Left cardiac atrium (tissue), 4 donors: ENCODE data around the gene COL11A1. TPM values are rescaled to one million over a fixed set of nuclear protein-coding genes. Genes with fewer than 3 reads are reported as not detected.
"Not testable (repeated sequence)": the region's sequence is repeated elsewhere in the genome, so short reads cannot be mapped to it uniquely, and the experiment has no call there.

Source experiments
- ATAC-seq, 2 donors: fragments of 200-7000 bp; cut with Tn5 transposase; one replicate each; pipeline ENCODE4 v1.9.1; 2020; ENCODE audit warnings: mild to moderate bottlenecking in 2 of 2, moderate library complexity in 2 of 2
- DNase-seq: peaks from one replicate; pipeline ENCODE4 v3.0.0-alpha.2; 2020
- intact Hi-C, 2 donors: fragments of 100-400 bp; cut with DNase I; formaldehyde crosslinking; loops; one replicate each; pipeline versions ENCODE4 v1.14.1 to v1.15.1; 2022 to 2023
- total RNA-seq, 2 donors: library from RNA; stranded (reverse); fragmentation: NEBNext Ultra II Directional; extraction: Animal tissue kit (Norgen Biotek cat#: 25700); gene quantifications; one replicate each; pipeline ENCODE4 v1.2.1, GENCODE V29; 2021
- donor health status: DM: no; HTN: yes; CAD: no.
- donor health status: DM: no; HTN: yes; CAD: no; lungs with severe emphysema.
- donor health status: DM: yes; HTN: yes; CAD: no.
- donor health status: Dilated cardiomyopathy.

Gene COL11A1
- total RNA-seq, 2 donors from 2014 or later = 0.35 TPM; not detected in 1

DNA sequence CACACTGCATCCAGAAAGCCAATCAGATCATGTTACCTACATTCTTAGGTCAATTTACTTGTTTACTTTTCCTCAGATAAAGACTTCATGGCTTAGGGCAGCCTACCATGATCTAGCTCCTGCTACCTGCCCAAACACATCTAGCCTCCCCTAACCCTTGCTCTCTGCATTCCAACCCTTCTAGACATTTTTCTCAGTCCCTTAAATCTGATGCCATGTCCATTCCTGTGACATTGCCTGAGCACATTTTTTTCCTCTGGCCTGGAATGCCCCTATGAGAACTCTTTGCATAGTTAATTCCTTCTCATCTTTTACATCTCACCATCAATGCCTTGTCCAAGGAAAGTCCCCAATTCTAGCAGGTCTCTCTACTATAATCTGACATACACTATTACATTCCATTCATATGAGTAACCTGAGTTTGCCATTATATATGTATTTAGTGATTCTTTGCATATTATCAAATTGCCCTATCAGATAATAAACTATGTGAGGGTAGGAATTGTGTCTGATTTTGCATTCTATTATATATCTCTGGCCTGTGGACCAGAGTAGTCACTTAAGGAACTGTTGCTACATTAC is 166.9 kb downstream of the COL11A1 start:
- no peak for DNase-seq
- intact Hi-C loops = no loop called here
- ATAC-seq = no peak

DNA sequence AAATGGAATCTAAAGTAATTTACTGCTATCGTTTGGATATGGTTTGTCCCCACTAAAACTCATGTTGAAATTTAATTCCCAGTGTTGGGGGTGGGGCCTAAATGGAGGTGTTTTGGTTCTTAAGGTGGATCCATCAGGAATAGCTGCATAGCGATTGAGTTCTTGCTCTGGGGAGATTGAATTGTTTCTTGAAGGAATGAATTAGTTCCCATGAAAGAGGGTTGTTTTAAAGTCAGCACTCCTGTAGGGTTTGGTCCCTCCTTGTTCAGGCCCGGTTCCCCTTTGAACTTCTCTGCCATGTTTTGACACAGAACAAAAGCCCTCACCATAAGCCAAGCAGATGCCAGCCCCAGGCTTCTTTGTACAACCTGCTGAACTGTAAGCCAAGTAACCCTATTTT is 170.9 kb downstream of the COL11A1 start:
- DNase-seq = no peak
- intact Hi-C loops = no loop called here
- ATAC-seq = no peak

DNA sequence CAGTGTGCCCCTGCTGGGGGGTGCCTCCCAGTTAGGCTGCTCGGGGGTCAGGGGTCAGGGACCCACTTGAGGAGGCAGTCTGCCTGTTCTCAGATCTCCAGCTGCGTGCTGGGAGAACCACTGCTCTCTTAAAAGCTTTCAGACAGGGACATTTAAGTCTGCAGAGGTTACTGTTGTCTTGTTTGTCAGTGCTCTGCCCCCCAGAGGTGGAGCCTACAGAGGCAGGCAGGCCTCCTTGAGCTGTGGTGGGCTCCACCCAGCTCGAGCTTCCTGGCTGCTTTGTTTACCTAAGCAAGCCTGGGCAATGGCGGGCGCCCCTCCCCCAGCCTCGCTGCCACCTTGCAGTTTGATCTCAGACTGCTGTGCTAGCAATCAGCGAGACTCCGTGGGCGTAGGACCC is 175.0 kb downstream of the COL11A1 start:
- ATAC-seq, DNase-seq, intact Hi-C loops: not testable (repeated sequence)

DNA sequence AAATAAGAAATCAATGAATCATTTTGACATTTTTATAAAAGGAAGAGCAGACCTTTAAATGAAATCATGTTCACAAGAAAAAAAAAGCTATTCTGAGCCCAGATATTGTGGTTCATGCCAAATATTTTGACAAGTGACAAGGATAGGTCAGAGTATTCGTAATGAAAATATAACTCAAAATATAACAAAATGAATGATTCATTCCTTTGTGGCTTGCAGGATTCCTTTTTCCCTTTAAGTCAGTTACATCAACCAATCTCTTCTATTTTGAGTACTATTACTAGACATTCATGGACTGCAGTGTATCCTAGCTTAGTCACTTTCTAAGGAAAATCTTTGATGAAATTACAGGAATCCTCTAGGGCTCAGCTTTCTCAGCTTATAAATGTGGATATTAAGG is 188.7 kb downstream of the COL11A1 start:
- intact Hi-C loops = no loop called here
- DNase-seq (no peak), ATAC-seq (no peak)

DNA sequence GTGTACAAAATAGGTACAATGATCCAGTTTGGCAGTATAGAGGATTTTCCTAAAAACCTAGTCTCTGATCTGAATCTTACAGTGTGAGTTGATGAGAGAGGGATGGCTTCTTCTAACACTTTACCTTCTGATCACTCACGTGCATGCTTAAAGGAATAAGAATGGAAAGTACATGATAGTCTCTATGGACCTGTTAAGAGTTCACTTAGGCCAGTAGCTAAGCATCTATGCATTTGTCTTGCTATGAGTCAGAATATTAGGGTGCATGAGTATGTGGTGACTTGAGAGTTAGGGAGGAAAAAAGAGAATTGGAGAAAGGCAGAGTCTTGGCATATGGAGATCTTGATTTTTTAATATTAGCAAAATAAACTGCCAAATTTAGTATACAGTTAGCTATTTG is 206.3 kb downstream of the COL11A1 start:
- DNase-seq (no peak), ATAC-seq (no peak)
- intact Hi-C loops = no loop called here

DNA sequence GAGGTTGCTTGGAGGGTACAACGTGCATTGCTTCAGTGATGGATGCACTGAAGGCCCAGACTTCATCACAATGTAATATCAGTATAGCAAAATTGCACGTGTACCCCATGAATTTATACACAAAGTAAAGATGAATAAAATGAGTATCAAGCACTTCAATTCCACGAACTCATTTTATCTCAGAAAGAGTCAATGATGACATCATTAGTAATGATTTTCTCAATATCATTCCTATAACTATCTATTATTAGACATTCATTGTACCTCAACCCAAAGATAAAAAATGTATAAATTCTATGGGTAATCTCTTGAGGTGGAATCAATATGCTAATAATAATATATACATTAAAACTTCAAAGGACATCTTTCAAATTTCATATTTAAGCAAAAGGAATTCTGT is 208.4 kb downstream of the COL11A1 start:
- intact Hi-C loops = no loop called here
- no peak for ATAC-seq
- DNase-seq = no peak

DNA sequence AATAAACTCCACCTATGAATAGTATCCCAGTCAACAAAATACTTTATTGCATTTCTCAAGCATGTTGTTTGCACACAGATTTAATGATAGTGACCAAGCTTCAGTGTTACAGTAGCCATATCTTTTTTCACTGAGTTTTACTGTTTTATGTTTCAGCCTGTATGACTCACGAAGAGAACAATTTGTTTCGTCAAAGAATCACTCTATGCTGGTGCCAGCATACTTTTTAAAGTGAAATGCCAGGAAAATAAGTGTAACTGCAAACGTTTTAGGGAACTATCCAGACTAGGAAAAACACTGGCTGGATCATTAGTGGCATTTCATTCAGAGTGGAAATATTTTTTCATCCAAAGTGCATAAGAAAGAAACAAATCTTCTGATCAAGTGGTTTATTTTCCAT is 210.8 kb downstream of the COL11A1 start:
- DNase-seq (no peak), ATAC-seq (peak in 1 of 2 donors; percentile 69)
- intact Hi-C loops = no loop called here

DNA sequence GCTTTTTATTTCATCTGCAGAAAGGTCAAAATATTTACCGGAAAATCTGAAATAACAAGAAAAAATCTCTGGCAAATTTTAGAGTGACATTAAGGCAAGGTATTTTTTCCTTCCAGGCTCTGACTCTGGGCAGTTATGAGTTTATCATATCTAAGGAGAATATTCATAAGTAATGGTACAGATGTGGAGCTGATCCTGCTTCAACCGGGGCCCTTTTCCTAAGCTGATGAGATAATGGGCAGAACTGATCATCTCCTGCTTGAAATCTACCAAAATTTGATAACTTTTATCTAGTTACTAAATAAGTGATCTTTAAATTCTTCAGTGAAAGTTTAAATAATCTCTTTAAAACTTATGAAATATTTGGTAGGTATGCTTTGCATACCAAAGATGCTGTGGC is 211.6 kb downstream of the COL11A1 start:
- ATAC-seq (no peak), DNase-seq (no peak)
- intact Hi-C loops = no loop called here

DNA sequence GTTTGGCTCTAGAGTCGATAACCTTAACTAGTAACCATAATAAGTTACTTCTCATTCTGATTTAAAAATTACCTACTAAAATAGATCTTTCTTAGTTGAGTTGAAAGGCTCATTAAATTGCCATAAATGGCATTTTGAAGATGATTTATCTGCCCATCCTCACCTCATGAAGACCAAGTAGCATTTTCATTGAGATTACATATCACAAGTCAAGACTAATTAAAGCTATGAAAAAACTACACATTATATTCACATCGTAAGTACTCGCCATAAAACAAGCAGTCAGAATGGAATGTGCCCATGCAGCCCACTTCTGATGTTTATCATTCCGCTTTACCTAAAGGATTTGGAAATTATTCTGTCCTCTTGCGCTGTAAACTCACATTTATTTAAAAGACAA is 212.0 kb downstream of the COL11A1 start:
- intact Hi-C loops = no loop called here
- DNase-seq = no peak
- ATAC-seq = no peak

DNA sequence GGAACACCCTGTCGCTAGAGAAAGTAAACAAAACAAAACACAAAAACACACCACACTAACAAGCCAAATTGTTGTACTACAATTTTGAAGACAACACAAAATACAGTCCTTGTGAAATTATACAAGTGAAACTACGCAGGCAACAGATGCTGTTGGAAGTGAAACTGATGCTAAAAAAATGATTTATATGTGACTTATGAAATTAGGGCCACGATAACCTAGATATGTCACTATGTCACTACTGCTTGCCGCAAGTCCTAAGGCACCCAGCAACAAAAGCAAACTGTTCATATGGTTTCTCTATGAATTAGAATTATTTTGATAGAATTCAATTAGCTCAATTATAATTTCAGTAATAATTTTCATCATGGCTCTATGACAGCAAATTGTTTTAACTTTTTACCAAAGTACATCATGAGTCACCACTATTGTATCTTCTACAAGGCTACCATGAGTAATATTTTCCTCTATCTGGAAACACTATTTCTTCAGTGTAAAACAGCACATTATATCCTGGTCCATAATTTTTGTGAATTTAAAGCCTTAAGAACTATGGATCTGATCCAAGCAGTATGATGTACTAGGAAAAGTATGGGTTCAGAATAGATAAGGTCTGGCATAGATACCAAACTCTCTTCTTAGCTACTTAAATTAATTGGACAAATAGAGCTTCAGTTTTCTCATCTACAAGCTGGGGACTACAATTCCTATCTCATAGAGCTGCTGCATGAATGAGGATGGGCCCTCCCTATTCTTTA is 216.3 kb downstream of the COL11A1 start:
- ATAC-seq (peak in 1 of 2 donors; percentile 65), DNase-seq (no peak)
- intact Hi-C loops = no loop called here

DNA sequence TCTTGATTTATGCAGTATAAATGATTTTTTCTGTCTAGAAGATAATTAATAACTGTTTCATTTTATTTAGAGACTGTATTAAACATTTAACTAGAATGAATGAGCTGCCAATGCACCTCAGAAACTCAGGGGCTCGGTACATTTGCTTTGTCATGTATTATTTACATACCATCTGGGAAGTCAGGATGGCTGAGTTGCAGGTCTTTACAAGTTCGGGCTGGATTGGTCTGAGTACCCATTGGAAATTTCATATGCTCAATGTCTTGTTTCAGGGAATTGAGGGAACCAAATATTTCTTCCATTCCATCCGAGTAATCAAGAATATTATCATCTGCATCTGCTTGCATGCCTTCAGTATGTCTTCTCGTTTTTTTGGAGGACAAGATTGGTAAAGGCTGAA is 221.7 kb downstream of the COL11A1 start:
- intact Hi-C loops = no loop called here
- DNase-seq (no peak), ATAC-seq (no peak)

DNA sequence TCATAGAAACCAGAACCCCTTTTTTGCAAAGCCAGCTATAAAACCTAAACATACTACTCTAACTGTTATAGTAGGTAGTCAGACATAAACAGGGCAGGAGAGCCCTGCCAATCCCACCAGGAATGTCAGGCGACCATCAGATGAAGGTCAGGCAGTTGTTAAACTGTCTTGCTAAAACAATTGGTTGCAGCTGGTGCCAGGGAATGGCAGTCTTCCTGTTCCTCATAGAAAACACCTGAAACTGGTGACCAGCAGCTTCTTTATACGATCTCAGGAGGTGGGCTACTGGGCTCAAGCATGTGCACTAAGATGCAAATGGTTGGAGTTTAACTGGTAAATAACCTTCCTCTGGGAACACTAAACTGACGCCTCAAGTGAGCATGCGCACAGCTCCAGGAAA is 224.1 kb downstream of the COL11A1 start:
- intact Hi-C loops = no loop called here
- no peak for ATAC-seq
- no peak for DNase-seq

DNA sequence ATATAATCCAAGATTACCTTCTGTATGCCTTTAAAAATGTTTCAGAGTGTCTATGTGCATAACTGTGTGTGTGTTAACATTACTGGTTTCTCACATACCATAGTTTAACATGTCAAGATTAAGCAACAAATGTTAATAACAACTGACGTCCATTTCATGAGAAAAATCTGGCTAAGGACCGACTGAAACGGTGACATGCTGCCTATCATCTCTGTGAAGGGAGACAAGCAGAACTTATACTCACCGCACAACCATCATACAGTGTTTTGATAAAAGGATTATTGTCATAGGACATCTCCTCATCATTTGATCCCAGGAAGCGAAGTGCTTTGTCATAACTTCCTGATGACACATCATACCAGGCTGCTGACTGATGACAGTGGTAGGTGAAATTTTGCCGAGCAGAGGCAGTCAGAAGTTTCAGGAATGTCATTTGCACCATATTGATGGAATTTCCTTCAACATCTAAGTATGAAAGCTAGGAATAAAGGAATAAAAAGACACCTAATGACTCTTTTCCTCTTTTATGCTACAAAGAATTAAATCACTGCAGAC is 228.8 kb downstream of the COL11A1 start:
- no peak for DNase-seq
- intact Hi-C loops = no loop called here
- no peak for ATAC-seq

DNA sequence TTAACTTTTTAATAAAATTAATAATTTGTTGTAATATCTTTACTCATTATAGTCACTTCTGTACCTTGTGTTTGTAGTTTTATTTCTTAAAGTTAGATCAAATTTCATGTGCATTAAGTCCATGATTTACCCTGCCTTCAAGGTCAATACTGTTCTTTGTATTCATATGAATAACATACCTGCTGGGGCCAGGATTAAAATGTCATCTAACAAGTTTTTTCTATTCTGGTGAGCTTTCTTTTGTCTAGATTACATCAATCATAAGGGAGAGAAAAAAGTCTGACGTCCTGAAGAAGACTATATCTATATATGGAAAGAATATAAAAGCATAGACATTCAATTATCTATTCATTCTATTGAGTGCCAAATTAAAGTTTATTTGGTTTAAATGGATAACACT is 232.6 kb downstream of the COL11A1 start:
- ATAC-seq = no peak
- no peak for DNase-seq
- intact Hi-C loops = no loop called here

DNA sequence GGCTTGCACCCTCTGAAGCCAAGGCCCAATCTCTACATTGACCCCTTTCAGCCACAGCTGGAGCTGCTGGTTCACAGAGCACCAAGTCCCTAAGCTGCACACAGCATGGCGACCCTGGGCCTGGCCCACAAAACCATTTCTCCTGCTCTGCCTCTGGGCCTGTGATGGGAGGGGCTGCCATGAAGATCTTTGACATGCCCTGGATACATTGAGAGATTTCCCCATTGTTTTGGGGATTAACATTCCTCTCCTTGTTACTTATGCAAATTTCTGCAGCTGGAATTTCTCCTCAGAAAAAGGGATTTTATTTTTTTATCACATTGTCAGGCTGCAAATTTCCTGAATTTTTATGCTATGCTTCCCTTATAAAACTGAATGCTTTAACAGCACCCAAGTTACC is 235.8 kb downstream of the COL11A1 start:
- ATAC-seq (no peak), DNase-seq (no peak)
- intact Hi-C loops = no loop called here

DNA sequence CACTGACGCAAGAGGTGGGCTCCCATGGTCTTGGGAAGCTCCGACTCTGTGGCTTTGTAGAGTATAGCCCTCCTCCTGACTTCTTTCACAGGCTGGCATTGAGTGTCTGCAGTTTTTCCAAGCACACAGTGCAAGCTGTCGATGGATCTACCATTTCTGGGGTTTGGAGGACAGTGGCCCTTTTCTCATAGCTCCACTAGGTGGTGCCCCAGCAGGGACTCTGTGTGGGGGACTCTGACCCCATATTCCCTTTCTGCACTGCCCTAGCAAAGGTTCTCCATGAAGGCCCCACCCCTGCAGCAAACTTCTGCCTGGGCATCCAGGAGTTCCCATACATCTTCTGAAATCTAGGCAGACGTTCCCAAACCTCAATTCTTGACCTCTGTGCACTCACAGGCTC is 236.2 kb downstream of the COL11A1 start:
- intact Hi-C loops = no loop called here
- ATAC-seq = no peak
- no peak for DNase-seq

DNA sequence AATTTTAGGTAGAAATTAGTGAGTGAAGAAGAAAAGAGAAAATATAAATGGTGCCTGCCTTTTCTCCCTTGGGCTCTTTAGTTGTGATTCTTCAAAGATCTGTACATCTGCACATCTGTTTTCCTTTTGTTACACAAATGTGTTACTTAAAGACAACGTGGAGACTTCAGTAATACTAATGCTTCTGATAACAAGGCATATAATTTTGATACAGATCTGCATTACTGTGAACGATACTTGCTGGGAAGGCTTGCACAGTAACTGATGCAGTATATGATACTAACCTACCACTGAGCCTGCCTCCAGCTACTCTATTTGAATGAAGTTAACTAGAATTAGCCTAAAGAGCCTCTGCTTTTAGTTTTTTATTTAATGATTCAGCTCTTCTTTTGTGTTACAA is 244.6 kb downstream of the COL11A1 start:
- intact Hi-C loops = no loop called here
- ATAC-seq (no peak), DNase-seq (no peak)

DNA sequence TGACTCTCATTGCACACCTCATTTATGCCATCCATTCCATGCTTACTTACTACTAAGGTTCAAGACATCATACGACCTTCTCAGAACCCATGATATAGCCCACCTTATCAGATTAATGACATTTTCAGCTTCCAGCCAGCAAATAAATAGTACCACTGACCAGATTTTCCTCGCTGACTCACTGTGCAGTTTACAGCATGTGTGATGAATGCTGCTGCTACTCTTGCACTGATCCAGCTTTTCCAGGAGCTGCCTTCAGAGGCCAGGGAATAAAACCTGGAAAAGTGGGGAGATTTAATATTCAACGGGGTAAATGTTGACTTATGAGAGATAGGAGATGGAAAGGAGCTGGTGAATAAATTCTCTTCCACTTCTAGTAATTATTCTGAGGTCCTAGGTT is 247.1 kb downstream of the COL11A1 start:
- intact Hi-C loops = no loop called here
- DNase-seq (no peak), ATAC-seq (no peak)

DNA sequence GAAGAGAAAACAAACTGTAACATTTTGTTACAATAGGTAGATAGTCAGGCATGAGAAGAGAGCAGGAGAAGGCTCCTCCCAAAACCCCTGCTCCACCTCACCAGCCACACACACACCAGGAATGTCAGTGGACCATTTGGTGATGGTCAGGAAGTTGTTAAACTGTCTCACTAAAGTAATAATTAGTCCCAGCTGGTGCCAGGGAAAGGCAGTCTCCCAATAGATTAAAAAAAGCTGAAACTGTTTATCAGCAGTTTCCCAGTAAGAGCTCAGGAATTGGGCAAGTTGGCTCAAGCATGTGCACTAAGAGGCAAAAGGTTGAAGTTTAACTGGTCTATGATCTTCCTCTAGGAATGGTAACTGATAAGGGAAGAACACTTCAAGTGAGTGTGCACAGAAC is 249.6 kb downstream of the COL11A1 start:
- intact Hi-C loops = no loop called here
- DNase-seq = no peak
- ATAC-seq = no peak

DNA sequence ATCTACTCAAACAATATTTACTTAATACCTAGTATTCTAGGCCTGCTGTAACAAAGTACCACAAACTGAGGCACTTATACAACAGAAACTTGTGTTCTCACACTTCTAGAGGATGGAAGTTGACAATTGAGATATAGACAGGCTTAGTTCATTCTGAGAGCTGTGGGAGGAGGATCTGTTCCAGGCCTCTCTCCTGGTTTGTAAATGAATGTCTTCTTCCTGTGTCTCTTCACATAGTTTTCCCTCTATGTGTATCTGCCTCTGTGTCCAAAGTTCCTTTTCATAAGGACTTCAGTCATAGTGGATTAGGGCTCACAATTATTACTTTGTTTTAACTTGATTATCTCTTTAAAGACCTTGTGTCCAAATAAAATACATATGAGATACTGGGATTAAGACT is 251.1 kb downstream of the COL11A1 start:
- no peak for ATAC-seq
- intact Hi-C loops = no loop called here

DNA sequence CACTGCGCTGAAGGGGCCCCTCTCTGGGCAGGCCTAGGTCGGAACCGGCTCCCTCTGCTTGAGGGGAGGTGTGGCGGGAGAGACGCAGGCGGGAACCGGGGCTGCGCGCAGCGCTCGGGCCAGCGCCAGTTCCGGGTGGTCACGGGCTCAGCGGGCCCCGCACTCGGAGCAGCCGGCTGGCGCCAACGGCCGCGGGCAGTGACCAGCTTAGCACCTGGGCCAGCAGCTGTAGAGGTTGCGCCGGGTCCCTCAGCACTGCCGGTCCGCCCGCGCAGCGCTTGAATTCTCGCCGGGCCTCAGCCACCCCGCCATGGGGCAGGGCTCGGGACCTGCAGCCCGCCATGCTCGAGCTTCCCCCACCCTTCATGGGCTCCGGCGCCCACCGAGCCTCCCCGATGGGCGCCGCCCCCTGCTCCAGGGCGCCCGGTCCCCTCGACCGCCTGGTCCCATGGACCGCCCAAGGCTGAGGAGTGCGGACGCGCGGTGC is 254.6 kb downstream of the COL11A1 start:
- no peak for DNase-seq
- no peak for ATAC-seq
- intact Hi-C loops = no loop called here

More for the DNA sequence above, 251.1 kb downstream of the COL11A1 start:
- no peak for DNase-seq
